ENCODE data around the gene PARP11.

PARP11 gene

GRCh38 chr12:3761116-3761735, 112.0 kb downstream of the PARP11 start:
- no peak for DNase-seq

- no peak for DNase-seq
Observed at GRCh38 chr12:3759878-3760277, 113.3 kb downstream of the PARP11 start.
